B cell (primary cell): ENCODE data around the gene DGKB. TPM values are rescaled to one million over a fixed set of nuclear protein-coding genes. Genes with fewer than 3 reads are reported as not detected.

ENCODE experiments used
- ATAC-seq: fragments of 200-7000 bp; cut with Tn5 transposase; one replicate; pipeline ENCODE4 v1.10.0; 2021; ENCODE audit warnings: low read depth, mild to moderate bottlenecking, moderate number of reproducible peaks, moderate library complexity
- CTCF ChIA-PET: fragments of 350-600 bp; sonication (Branson Sonifier 250); formaldehyde crosslinking; loops from one replicate; lab custom pipeline; 2021; ENCODE audit warnings: antibody characterized with exemption, inconsistent platforms; lab: Charles Lee
- POLR2A ChIA-PET: fragments of 350-600 bp; sonication (Branson Sonifier 250); formaldehyde crosslinking; loops from one replicate; lab custom pipeline; 2021; ENCODE audit warnings: antibody characterized with exemption; lab: Charles Lee
- DNase-seq: peaks from one replicate; pipeline ENCODE4 v3.0.0; 2013
- H2AFZ ChIP-seq: 2 replicates; pipeline ENCODE4 v1.6.1; 2012; ENCODE audit warnings: mild to moderate bottlenecking, low read depth, low read length; ENCODE audit not compliant: insufficient read depth, poor library complexity, severe bottlenecking
- H3K27ac ChIP-seq, 2 donors: 1 replicate in 1 of 2; 2 replicates in 1 of 2; pipeline ENCODE4 v1.5.1; 2012 to 2013; ENCODE audit warnings: low read length in 2 of 2, mild to moderate bottlenecking in 2 of 2, moderate library complexity in 1 of 2
- H3K27me3 ChIP-seq, 4 experiments: fragments of 200-600 bp in 1 of 4; sonication (generic) in 1 of 4; replicated peaks in 1 of 4; 1 replicate in 2 of 4; 2 replicates in 2 of 4; pipeline versions ENCODE4 v1.6.1 to v1.7.0; 2013 to 2016; ENCODE audit warnings: low read length in 3 of 4, mild to moderate bottlenecking in 2 of 4, mixed read lengths in 1 of 4, moderate library complexity in 1 of 4; ENCODE audit not compliant: insufficient read depth in 4 of 4, control insufficient read depth in 3 of 4; ENCODE audit errors: control extremely low read depth in 1 of 4
- H3K36me3 ChIP-seq, 2 experiments: replicated peaks in 1 of 2; 1 replicate in 1 of 2; 2 replicates in 1 of 2; pipeline versions ENCODE4 v1.6.1 to v1.7.1; 2013; ENCODE audit warnings: low read length in 1 of 2; ENCODE audit not compliant: insufficient read depth in 2 of 2, control insufficient read depth in 1 of 2; ENCODE audit errors: control extremely low read depth in 1 of 2, extremely low read depth in 1 of 2
- H3K4me1 ChIP-seq, 2 donors: fragments of 200-600 bp in 1 of 2; sonication (generic) in 1 of 2; 1 replicate in 1 of 2; 2 replicates in 1 of 2; pipeline versions ENCODE4 v1.5.1 to v1.6.1; 2013 to 2017; ENCODE audit warnings: low read length in 2 of 2; ENCODE audit not compliant: control insufficient read depth in 2 of 2, insufficient read depth in 2 of 2
- H3K4me2 ChIP-seq: replicated peaks from 2 replicates; pipeline ENCODE3; 2012; ENCODE audit warnings: mild to moderate bottlenecking, low read depth, low read length; ENCODE audit not compliant: poor library complexity, severe bottlenecking
- H3K4me3 ChIP-seq, 5 experiments: fragments of 200-600 bp in 1 of 5; sonication (generic) in 1 of 5; 1 replicate in 3 of 5; 2 replicates in 2 of 5; pipeline versions ENCODE4 v1.5.1 to v1.7.0; 2011 to 2016; ENCODE audit warnings: low read length in 4 of 5, mild to moderate bottlenecking in 4 of 5, low read depth in 2 of 5, control low read depth in 1 of 5, moderate library complexity in 1 of 5; ENCODE audit not compliant: insufficient read depth in 1 of 5; ENCODE audit errors: control extremely low read depth in 1 of 5, extremely low read depth in 1 of 5
- H3K79me2 ChIP-seq: fragments of 200-600 bp; sonication (generic); one replicate; pipeline ENCODE4 v1.6.0; 2016; ENCODE audit warnings: low read length; ENCODE audit not compliant: control insufficient read depth, insufficient read depth
- H3K9ac ChIP-seq: fragments of 200-600 bp; sonication (generic); 2 replicates; pipeline ENCODE4 v1.6.1; 2017; ENCODE audit warnings: mild to moderate bottlenecking, low read length, moderate library complexity
- H3K9me3 ChIP-seq, 3 donors: one replicate each; pipeline versions ENCODE4 v1.6.1 to v1.7.1; 2013; ENCODE audit warnings: low read length in 2 of 3; ENCODE audit not compliant: control insufficient read depth in 2 of 3, insufficient read depth in 1 of 3; ENCODE audit errors: control extremely low read depth in 1 of 3
- H4K20me1 ChIP-seq: 2 replicates; pipeline ENCODE4 v1.6.0; 2012; ENCODE audit warnings: mild to moderate bottlenecking, low read length; ENCODE audit not compliant: insufficient read depth, control insufficient read depth, poor library complexity, severe bottlenecking
- H3K27ac Mint-ChIP-seq: one replicate; pipeline ENCODE4 v1.8.0; 2021; ENCODE audit warnings: mixed read lengths
- H3K27me3 Mint-ChIP-seq: one replicate; pipeline ENCODE4 v1.8.0; 2021; ENCODE audit warnings: mixed read lengths
- H3K4me1 Mint-ChIP-seq: one replicate; pipeline ENCODE4 v1.8.0; 2021; ENCODE audit warnings: mixed read lengths
- H3K4me3 Mint-ChIP-seq: one replicate; pipeline ENCODE4 v1.8.0; 2021; ENCODE audit warnings: mixed read lengths
- H3K9me3 Mint-ChIP-seq: one replicate; pipeline ENCODE4 v1.8.0; 2022; ENCODE audit warnings: mixed read lengths; ENCODE audit not compliant: insufficient read depth
- EZH2 ChIP-seq: IDR thresholded peaks from 2 replicates; pipeline ENCODE4 v1.6.1; 2012; ENCODE audit warnings: borderline replicate concordance, low read depth, mild to moderate bottlenecking, moderate library complexity, low read length; ENCODE audit not compliant: insufficient read depth, poor library complexity, severe bottlenecking
- whole genome bisulfite sequencing: methylation state at CpG from one replicate; pipeline ENCODE4 v1.1.5; 2013; ENCODE audit warnings: missing lambda C conversion rate; ENCODE audit not compliant: insufficient coverage; 5-methylcytosine and 5-hydroxymethylcytosine counted together
- intact Hi-C: fragments of 100-400 bp; cut with micrococcal nuclease; formaldehyde crosslinking; loops from one replicate; pipeline ENCODE4 v1.10.0; 2022
- polyA plus RNA-seq: library from polyadenylated mRNA; depleted of rRNA; stranded (reverse); fragments of >200 nt; gene quantifications from 2 replicates; pipeline ENCODE4 v1.2.3, GENCODE V29; 2012
- total RNA-seq, 2 donors: library from RNA; stranded (reverse); fragments of 120-200 nt in 1 of 2; gene quantifications; 1 replicate in 1 of 2; 2 replicates in 1 of 2; pipeline versions ENCODE4 v1.2.3 to v1.2.4, GENCODE V29; 2013 to 2022
- TF ChIP-seq, protein P1 (sequence below): fragments of 200-600 bp; IDR thresholded peaks from one replicate; pipeline ENCODE4 v1.8.0; 2022; ENCODE audit warnings: antibody characterized with exemption, mild to moderate bottlenecking

DGKB gene
- total and polyA plus RNA-seq, 2 donors (not counting 1 experiment from before 2014, with no cell fraction given): not detected

DNA sequence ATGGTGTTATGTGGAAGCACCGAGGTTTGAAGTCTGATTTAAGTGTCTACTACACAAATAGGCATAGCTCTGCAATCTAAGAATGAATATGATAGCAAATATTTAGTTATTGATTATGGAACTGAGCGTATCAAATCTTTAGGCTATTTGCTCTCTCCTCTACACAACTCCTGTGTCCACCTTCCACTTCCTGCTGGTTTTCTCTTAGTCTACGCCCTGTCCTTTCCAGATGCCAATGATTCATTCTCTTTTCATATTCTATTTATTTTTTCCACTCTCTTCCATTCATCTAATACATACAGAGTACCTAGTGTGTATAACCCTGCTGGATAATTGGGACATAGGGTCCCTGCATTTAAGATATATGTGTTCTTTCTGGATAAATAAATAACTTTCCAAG is 83.7 kb downstream of the DGKB start:
- H3K27me3 ChIP-seq: no peaks in the 10 kb centered on the region
- H3K4me1 ChIP-seq: no peaks in the 10 kb centered on the region
- no peaks in the 10 kb centered on the region for H3K27me3 Mint-ChIP-seq
- ChIA-PET CTCF (no interaction called here), POLR2A (no interaction called here)
- no peak overlapping the region for H3K4me3 Mint-ChIP-seq
- H3K27ac Mint-ChIP-seq: no peak overlapping the region
- ATAC-seq (no peak), DNase-seq (no peak)
- no peak overlapping the region for H3K4me2 ChIP-seq
- H4K20me1 ChIP-seq: no peaks in the 10 kb centered on the region
- no peak overlapping the region for H3K9ac ChIP-seq
- intact Hi-C loops: no loop called here
- TF ChIP-seq, protein P1, sequence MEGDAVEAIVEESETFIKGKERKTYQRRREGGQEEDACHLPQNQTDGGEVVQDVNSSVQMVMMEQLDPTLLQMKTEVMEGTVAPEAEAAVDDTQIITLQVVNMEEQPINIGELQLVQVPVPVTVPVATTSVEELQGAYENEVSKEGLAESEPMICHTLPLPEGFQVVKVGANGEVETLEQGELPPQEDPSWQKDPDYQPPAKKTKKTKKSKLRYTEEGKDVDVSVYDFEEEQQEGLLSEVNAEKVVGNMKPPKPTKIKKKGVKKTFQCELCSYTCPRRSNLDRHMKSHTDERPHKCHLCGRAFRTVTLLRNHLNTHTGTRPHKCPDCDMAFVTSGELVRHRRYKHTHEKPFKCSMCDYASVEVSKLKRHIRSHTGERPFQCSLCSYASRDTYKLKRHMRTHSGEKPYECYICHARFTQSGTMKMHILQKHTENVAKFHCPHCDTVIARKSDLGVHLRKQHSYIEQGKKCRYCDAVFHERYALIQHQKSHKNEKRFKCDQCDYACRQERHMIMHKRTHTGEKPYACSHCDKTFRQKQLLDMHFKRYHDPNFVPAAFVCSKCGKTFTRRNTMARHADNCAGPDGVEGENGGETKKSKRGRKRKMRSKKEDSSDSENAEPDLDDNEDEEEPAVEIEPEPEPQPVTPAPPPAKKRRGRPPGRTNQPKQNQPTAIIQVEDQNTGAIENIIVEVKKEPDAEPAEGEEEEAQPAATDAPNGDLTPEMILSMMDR: no peak
- no peak for TF ChIP-seq EZH2
- no peak overlapping the region for H2AFZ ChIP-seq
- H3K4me3 ChIP-seq: no peak overlapping the region
- no peak overlapping the region for H3K27ac ChIP-seq
- H3K9me3 ChIP-seq: peaks cover 0 to 4% (median 0%) of the 10 kb centered on the region in 3 donors
- no peaks in the 10 kb centered on the region for H3K36me3 ChIP-seq
- H3K79me2 ChIP-seq: no peaks in the 10 kb centered on the region
- no CpG with 5 or more reads among the region's 3 CpGs for WGBS
- H3K4me1 Mint-ChIP-seq: no peaks in the 10 kb centered on the region
- H3K9me3 Mint-ChIP-seq: no peaks in the 10 kb centered on the region

DNA sequence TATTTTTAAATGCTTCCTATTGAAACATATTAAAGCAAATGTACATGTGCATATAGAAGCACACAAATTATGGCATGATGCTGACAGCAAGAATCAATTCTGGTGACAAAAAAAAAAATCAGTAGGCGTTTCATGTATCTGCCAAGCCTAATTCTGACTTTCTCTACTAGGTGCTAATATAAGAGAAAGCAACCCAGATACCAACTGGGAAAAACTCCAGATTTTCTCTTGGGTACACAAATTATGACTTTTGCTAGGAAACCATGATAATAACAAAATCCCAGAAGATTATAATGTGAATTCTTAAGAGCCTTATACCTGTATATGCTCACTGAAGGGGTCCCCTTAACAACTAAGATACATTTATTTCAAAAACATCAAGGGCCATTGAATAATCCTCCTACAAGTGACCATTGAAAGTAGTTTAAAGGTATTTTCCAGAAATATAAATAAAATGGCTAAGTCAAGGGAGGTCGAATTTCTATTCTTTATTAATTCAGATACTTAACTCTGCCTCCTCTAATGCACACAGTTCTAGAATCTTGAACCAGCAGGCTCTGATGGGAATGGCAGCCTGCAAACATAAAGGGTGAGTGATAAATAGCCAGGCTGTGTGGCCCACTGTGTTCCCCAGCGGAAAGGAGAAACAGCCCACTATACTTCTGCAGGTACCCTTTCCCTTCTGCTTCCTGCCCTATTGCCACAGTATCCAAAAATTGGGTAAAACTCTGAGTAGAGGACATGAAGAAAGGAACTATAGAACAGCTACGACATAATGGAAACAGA is 84.5 kb downstream of the DGKB start:
- no peak for DNase-seq
- H3K9me3 Mint-ChIP-seq: no peaks in the 10 kb centered on the region
- H3K4me3 Mint-ChIP-seq: no peak overlapping the region
- ATAC-seq: no peak
- ChIA-PET POLR2A (no interaction called here), CTCF (no interaction called here)
- no peaks in the 10 kb centered on the region for H3K4me1 Mint-ChIP-seq
- Histone ChIP-seq H3K4me3 (no peak overlapping the region), H4K20me1 (no peaks in the 10 kb centered on the region), H3K27ac (no peak overlapping the region), H3K27me3 (no peaks in the 10 kb centered on the region), H3K9ac (no peak overlapping the region), H3K79me2 (no peaks in the 10 kb centered on the region), H3K36me3 (no peaks in the 10 kb centered on the region), H3K4me2 (no peak overlapping the region), H2AFZ (no peak overlapping the region), H3K9me3 (peaks cover 0 to 4% (median 0%) of the 10 kb centered on the region in 3 donors), H3K4me1 (no peaks in the 10 kb centered on the region)
- intact Hi-C loops: no loop called here
- H3K27me3 Mint-ChIP-seq: no peaks in the 10 kb centered on the region
- TF ChIP-seq, protein P1: no peak
- TF ChIP-seq EZH2: no peak
- no CpG with 5 or more reads among the region's 4 CpGs for WGBS
- H3K27ac Mint-ChIP-seq: no peak overlapping the region
